22Rv1 (cell line): Measurements from ENCODE around the gene ATP1A2.

ENCODE experiments used
- ZFX ChIP-seq: fragments of 450-650 bp; IDR thresholded peaks from 2 replicates; pipeline ENCODE4 v1.6.1; 2017; ENCODE audit warnings: antibody characterized with exemption, borderline replicate concordance
- TF ChIP-seq, protein P1 (sequence below): fragments of 450-650 bp; IDR thresholded peaks from 2 replicates; pipeline ENCODE4 v1.5.1; 2017; ENCODE audit warnings: mild to moderate bottlenecking

DNA sequence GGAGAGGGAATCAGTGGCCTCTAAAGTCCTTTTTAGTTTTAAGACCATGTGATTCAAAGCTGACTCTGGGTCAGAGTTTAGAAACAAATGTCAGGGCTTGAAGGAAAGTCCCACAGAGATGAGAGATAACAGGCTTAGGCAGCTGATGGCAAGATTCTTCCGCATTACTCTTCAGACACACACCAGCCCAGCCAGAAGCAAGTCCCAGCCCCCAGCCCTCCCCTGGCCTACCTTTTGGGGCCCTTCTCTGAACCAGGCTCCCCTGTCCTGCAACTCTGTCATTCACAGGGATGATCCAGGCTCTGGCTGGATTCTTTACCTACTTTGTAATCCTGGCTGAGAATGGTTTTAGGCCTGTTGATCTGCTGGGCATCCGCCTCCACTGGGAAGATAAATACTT is 61.7 kb downstream of the ATP1A2 start:
- TF ChIP-seq, protein P1, sequence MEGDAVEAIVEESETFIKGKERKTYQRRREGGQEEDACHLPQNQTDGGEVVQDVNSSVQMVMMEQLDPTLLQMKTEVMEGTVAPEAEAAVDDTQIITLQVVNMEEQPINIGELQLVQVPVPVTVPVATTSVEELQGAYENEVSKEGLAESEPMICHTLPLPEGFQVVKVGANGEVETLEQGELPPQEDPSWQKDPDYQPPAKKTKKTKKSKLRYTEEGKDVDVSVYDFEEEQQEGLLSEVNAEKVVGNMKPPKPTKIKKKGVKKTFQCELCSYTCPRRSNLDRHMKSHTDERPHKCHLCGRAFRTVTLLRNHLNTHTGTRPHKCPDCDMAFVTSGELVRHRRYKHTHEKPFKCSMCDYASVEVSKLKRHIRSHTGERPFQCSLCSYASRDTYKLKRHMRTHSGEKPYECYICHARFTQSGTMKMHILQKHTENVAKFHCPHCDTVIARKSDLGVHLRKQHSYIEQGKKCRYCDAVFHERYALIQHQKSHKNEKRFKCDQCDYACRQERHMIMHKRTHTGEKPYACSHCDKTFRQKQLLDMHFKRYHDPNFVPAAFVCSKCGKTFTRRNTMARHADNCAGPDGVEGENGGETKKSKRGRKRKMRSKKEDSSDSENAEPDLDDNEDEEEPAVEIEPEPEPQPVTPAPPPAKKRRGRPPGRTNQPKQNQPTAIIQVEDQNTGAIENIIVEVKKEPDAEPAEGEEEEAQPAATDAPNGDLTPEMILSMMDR: no peak
- TF ChIP-seq ZFX: no peak
